Gastrocnemius medialis (tissue), 4 donors: ENCODE data around the gene SLC30A7. TPM values are rescaled to one million over a fixed set of nuclear protein-coding genes. Genes with fewer than 3 reads are reported as not detected.
"Not testable (repeated sequence)": the region's sequence is repeated elsewhere in the genome, so short reads cannot be mapped to it uniquely, and the experiment has no call there.

Source experiments
- ATAC-seq, 2 donors: fragments of 150-250 bp; one replicate each; pipeline ENCODE4 v1.9.1; 2016
- DNase-seq, 2 donors: peaks; one replicate each; pipeline ENCODE4 v3.0.0-alpha.2; 2019
- H3K27ac ChIP-seq, 4 donors: fragments of 200-600 bp; sonication (generic); 1 replicate in 1 of 4; 2 replicates in 3 of 4; pipeline ENCODE4 v1.5.1; 2016 to 2018; ENCODE audit warnings: mild to moderate bottlenecking in 2 of 4, moderate library complexity in 1 of 4
- H3K27me3 ChIP-seq, 3 donors: fragments of 200-600 bp; sonication (generic) in 2 of 3; 1 replicate in 1 of 3; 2 replicates in 2 of 3; pipeline versions ENCODE4 v1.5.1 to v1.6.0; 2016 to 2019; ENCODE audit warnings: mild to moderate bottlenecking in 1 of 3, moderate library complexity in 1 of 3
- H3K36me3 ChIP-seq, 2 donors: fragments of 200-600 bp; sonication (generic) in 1 of 2; one replicate each; pipeline ENCODE4 v1.5.1; 2017 to 2018
- H3K4me1 ChIP-seq, 2 donors: fragments of 200-600 bp; sonication (generic) in 1 of 2; one replicate each; pipeline ENCODE4 v1.5.1; 2016 to 2017; ENCODE audit warnings: mild to moderate bottlenecking in 2 of 2
- H3K4me3 ChIP-seq, 4 donors: fragments of 200-600 bp; sonication (generic) in 3 of 4; 1 replicate in 1 of 4; 2 replicates in 3 of 4; pipeline ENCODE4 v1.5.1; 2016 to 2019; ENCODE audit warnings: mild to moderate bottlenecking in 2 of 4
- H3K9me3 ChIP-seq, 3 donors: fragments of 200-600 bp; sonication (generic) in 2 of 3; 1 replicate in 1 of 3; 2 replicates in 2 of 3; pipeline ENCODE4 v1.5.1; 2016 to 2019
- CTCF ChIP-seq, 5 experiments: fragments of 450-650 bp in 3 of 5; fragments of 200-600 bp in 2 of 5; sonication (generic) in 2 of 5; IDR thresholded peaks in 4 of 5; conservative IDR thresholded peaks in 1 of 5; 1 replicate in 4 of 5; 2 replicates in 1 of 5; pipeline ENCODE4 v1.5.1; 2016 to 2019; ENCODE audit warnings: antibody characterized with exemption in 5 of 5, mild to moderate bottlenecking in 3 of 5, moderate library complexity in 3 of 5
- POLR2A ChIP-seq, 2 donors: fragments of 450-650 bp; IDR thresholded peaks; one replicate each; pipeline ENCODE4 v1.6.1; 2017; ENCODE audit warnings: antibody characterized with exemption in 2 of 2, mild to moderate bottlenecking in 2 of 2, moderate library complexity in 2 of 2
- in situ Hi-C, 4 donors: fragments of 200-750 bp; cut with MboI; loops; one replicate each; pipeline versions ENCODE4 v1.15.0 to v1.8.0; 2017; ENCODE audit warnings: low sequenced_read_pairs in 4 of 4
- intact Hi-C: fragments of 100-400 bp; cut with DNase I; formaldehyde crosslinking; loops from one replicate; pipeline ENCODE4 v1.15.1; 2023; ENCODE audit warnings: low total_unique reads
- total RNA-seq, 4 donors: library from RNA; depleted of rRNA; stranded (reverse); fragments of >200 nt; gene quantifications; one replicate each; pipeline versions ENCODE4 v1.1.0 to v1.2.3, GENCODE V29; 2016

Gene SLC30A7
- 1 to 10 TPM; 1.5 to 6.2 (median 3.5) TPM for total RNA-seq

- no peak for TF ChIP-seq CTCF (IDR thresholded peaks at IDR 0.05 in 4 of 5, conservative IDR thresholded peaks at IDR 0.05 in 1 of 5)
- TF ChIP-seq POLR2A (IDR thresholded peaks at IDR 0.05), result peak; percentile 60 to 79
- intact Hi-C loops (loop anchor here (2.0 to 5.0 kb wide), 4 partner anchors 129 to 859 kb away; partner anchors contain the start of genes CDC14A, DPH5, SASS6 and TRMT13), in situ Hi-C loops (loop anchor here in 3 of 4 donors (10.0 to 25.0 kb wide), 3 partner anchors 434 to 761 kb away; partner anchors contain the start of genes CDC14A (in 1 of the 3), SASS6 (in 1 of the 3) and TRMT13 (in 1 of the 3))
- Histone ChIP-seq H3K27ac (peak within 1 kb of the TSS; percentile 94 to 99 (median 94)), H3K27me3 (no peaks in the 10 kb centered on the region), H3K4me3 (peak within 1 kb of the TSS; percentile 66 to 99 (median 86)), H3K9me3 (no peaks in the 10 kb centered on the region), H3K36me3 (peaks cover 0 to 30% of the 10 kb centered on the region in 2 donors), H3K4me1 (peaks cover 21 to 29% of the 10 kb centered on the region in 2 donors)
- peak; percentile 80 to 86 for ATAC-seq
- DNase-seq, result peak; percentile 87 to 92
These were observed at the start of gene SLC30A7 for GRCh38 chr1:100895540-100896480. TSS of gene SLC30A7 (plus strand) at chr1:100896090. CDS start at chr1:100896263, 173 bp downstream.

GRCh38 chr1:100847361-100848082, 48.4 kb upstream of the SLC30A7 start:
- TF ChIP-seq CTCF (IDR thresholded peaks at IDR 0.05 in 4 of 5, conservative IDR thresholded peaks at IDR 0.05 in 1 of 5) (no peak), POLR2A (IDR thresholded peaks at IDR 0.05) (no peak)
- intact Hi-C loops, result no loop called here
- in situ Hi-C loops, result no loop called here
- H3K9me3 ChIP-seq, result no peaks in the 10 kb centered on the region
- no peaks in the 10 kb centered on the region for H3K27me3 ChIP-seq
- no peak for DNase-seq
- no peaks in the 10 kb centered on the region for H3K4me1 ChIP-seq
- ATAC-seq, result no peak
- H3K36me3 ChIP-seq, result no peaks in the 10 kb centered on the region
- peak overlapping the region in 1 of 4 donors; percentile 32 for H3K27ac ChIP-seq
- H3K4me3 ChIP-seq, result peak overlapping the region in 2 of 4 donors; percentile 10 to 23

GRCh38 chr1:100851726-100852125, 44.2 kb upstream of the SLC30A7 start:
- H3K27ac ChIP-seq, result no peak overlapping the region
- ATAC-seq (no peak), DNase-seq (no peak)
- no peaks in the 10 kb centered on the region for H3K4me1 ChIP-seq
- no peaks in the 10 kb centered on the region for H3K9me3 ChIP-seq
- no peaks in the 10 kb centered on the region for H3K27me3 ChIP-seq
- TF ChIP-seq CTCF (IDR thresholded peaks at IDR 0.05 in 4 of 5, conservative IDR thresholded peaks at IDR 0.05 in 1 of 5) (no peak), POLR2A (IDR thresholded peaks at IDR 0.05) (no peak)
- no peaks in the 10 kb centered on the region for H3K36me3 ChIP-seq
- H3K4me3 ChIP-seq, result no peak overlapping the region
- in situ Hi-C loops, result loop anchor here in 3 of 4 donors (25.0 kb wide), 4 partner anchors 239 to 1039 kb away; no protein-coding TSS in a partner anchor
- intact Hi-C loops, result no loop called here

- intact Hi-C loops, result no loop called here
- DNase-seq (no peak), ATAC-seq (no peak)
- Histone ChIP-seq H3K36me3 (no peaks in the 10 kb centered on the region), H3K27me3 (no peaks in the 10 kb centered on the region), H3K9me3 (no peaks in the 10 kb centered on the region), H3K27ac (no peak overlapping the region), H3K4me3 (no peak overlapping the region), H3K4me1 (no peaks in the 10 kb centered on the region)
- TF ChIP-seq CTCF (IDR thresholded peaks at IDR 0.05 in 4 of 5, conservative IDR thresholded peaks at IDR 0.05 in 1 of 5) (no peak), POLR2A (IDR thresholded peaks at IDR 0.05) (no peak)
- in situ Hi-C loops, result loop anchor here in 3 of 4 donors (25.0 kb wide), 4 partner anchors 241 to 1041 kb away; no protein-coding TSS in a partner anchor
These were observed 42.9 kb upstream of the SLC30A7 start for GRCh38 chr1:100852976-100853375.

GRCh38 chr1:100855116-100855515, 40.8 kb upstream of the SLC30A7 start:
- H3K27ac ChIP-seq, H3K4me3 ChIP-seq, H3K4me1 ChIP-seq, intact Hi-C loops, DNase-seq, H3K9me3 ChIP-seq, H3K36me3 ChIP-seq, ATAC-seq, H3K27me3 ChIP-seq: not testable (repeated sequence)
- in situ Hi-C loops, result loop anchor here in 3 of 4 donors (25.0 kb wide), 4 partner anchors 243 to 1043 kb away; no protein-coding TSS in a partner anchor
